OCI-LY1 (cell line): ENCODE data around the gene DEF6.

Experiments
- EZH2 ChIP-seq: fragments of 200-600 bp; sonication (generic), shearing (Covaris generic); IDR thresholded peaks from 2 replicates; pipeline ENCODE4 v1.8.0; 2017; ENCODE audit warnings: borderline replicate concordance, mixed run types, mild to moderate bottlenecking, antibody characterized with exemption, low read length, moderate library complexity, mixed read lengths
- TF ChIP-seq, protein P1 (sequence below): fragments of 200-600 bp; sonication (generic), shearing (Covaris generic); IDR thresholded peaks from 2 replicates; pipeline ENCODE4 v1.5.1; 2017; ENCODE audit warnings: mild to moderate bottlenecking, antibody characterized with exemption, low read length, moderate library complexity, mixed read lengths

DNA sequence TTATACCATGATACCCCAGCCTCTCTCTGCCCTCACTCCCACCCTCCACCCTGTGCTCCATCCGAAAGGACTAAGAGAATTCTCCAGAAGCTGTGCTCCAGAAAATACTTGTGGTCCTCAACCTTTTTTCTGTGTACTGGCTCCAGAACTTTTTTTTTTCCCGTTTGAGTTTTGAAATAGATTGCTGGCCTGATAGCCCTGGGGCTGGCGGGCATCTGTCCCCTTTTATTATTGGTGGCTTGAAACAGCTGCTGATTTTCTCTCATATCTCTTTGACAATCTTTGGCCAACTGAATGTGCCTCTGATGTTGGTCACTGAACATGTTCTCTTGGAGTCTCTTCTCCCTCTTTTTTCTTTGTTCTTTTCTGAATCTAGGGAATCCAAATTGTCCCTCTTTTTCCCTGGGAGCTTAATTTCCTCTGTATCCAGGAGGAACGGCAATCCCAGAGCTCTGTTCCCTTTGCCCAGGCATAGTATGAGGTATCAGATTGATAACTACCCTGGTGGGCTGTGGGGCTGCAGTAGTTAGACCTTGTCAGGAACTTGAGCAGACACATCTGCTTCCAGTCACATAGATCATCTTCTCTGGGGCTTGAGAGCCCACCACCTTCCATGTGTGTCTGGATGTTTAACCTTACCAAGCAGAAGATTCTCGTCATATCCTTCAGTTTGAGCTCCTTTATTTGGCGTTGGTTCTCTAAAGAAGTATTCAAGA is 46.4 kb downstream of the DEF6 start:
- TF ChIP-seq, protein P1, sequence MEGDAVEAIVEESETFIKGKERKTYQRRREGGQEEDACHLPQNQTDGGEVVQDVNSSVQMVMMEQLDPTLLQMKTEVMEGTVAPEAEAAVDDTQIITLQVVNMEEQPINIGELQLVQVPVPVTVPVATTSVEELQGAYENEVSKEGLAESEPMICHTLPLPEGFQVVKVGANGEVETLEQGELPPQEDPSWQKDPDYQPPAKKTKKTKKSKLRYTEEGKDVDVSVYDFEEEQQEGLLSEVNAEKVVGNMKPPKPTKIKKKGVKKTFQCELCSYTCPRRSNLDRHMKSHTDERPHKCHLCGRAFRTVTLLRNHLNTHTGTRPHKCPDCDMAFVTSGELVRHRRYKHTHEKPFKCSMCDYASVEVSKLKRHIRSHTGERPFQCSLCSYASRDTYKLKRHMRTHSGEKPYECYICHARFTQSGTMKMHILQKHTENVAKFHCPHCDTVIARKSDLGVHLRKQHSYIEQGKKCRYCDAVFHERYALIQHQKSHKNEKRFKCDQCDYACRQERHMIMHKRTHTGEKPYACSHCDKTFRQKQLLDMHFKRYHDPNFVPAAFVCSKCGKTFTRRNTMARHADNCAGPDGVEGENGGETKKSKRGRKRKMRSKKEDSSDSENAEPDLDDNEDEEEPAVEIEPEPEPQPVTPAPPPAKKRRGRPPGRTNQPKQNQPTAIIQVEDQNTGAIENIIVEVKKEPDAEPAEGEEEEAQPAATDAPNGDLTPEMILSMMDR: no peak
- TF ChIP-seq EZH2: no peak
